ENCODE results near the gene GNAO1.

The GNAO1 gene

GRCh38 chr16:56198755-56199114, 7.4 kb downstream of the GNAO1 start:
- DNase-seq = no peak

DNA sequence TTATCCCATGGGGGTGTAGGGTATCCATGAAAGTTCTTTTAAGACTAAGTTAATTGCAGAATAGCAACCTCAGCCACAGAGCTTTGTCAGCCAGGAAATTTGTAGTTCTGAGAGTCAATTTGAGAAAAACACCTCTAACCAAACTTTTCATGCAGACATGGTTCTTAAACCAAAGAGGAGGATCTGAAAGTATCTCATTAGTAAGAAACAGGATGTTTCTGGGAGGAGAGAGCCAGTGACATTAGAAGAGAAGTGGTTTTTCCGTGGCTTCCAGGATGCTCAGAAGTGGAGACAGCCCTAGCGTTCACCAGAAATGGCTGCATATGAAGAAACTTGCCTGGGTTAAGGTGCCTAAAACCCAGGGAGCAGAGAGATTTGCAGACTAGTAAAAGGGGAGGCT, 7.9 kb downstream of the GNAO1 start:
- no peak for DNase-seq

- DNase-seq = no peak
These were observed 9.7 kb downstream of the GNAO1 start for GRCh38 chr16:56201030-56201429.

- no peak for DNase-seq
These were observed 10.7 kb downstream of the GNAO1 start for GRCh38 chr16:56202036-56202435.

GRCh38 chr16:56203052-56203451, 11.8 kb downstream of the GNAO1 start:
- no peak for DNase-seq

GRCh38 chr16:56204816-56205215, 13.5 kb downstream of the GNAO1 start:
- DNase-seq = no peak

DNA sequence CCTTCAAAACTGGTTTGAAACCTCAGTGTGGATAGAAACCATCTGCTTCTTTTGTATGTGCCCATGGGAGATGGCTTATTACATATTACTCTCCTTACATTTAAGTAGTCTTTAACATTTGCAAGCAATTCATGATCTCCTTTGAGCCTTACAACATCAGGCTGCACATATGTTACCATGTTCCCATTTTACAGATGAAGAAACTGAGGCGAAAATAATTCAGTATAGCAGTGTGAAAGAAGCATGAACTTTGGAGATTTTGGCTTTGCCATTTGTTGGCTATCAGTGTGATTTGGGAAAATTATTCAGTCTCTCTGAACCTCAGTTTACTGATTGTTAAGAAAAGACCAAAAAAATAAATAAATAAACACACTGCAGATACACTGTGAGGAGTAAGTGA, 15.7 kb downstream of the GNAO1 start:
- no peak for DNase-seq

DNA sequence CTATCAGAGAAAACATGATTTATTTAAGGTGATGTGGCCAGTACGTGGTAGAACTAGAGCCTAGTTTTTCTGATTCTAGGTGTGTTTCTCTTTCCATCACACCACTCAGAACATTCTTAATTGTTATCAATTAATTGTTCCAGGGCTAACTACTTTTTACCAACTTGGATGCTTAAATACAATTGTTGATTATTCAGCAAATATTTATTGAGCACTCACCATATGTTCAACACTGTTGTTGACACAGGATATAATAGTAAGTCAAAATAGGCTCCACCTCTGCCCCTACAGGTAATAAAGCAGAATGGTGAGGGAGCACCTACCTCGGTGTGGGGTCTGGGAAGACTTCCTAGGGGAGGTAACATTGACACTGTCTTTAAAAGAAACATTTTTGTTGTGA, 16.1 kb downstream of the GNAO1 start:
- no peak for DNase-seq

- no peak for DNase-seq
These were observed 20.2 kb downstream of the GNAO1 start for GRCh38 chr16:56211435-56211981.

DNA sequence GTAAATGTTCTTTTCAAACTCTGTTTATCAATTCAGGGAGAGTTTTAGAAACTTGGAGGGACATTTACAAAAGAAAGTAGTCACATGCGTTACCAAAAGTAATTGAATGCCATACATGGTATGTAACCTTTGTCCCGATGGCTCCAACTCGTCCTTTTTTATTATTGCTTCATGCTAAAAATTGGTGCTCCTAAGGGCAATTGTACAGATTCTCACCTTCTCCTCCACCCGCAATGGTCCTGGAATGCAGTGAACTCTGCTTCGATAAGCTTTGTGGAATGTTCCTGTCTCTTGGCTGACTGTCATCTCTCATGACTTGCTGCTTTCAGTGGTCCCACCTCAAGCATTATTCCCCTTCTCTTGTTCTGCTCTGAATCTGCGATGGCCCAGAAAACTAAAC, 20.9 kb downstream of the GNAO1 start:
- no peak for DNase-seq

GRCh38 chr16:56221995-56222394, 30.7 kb downstream of the GNAO1 start:
- no peak for DNase-seq

DNA sequence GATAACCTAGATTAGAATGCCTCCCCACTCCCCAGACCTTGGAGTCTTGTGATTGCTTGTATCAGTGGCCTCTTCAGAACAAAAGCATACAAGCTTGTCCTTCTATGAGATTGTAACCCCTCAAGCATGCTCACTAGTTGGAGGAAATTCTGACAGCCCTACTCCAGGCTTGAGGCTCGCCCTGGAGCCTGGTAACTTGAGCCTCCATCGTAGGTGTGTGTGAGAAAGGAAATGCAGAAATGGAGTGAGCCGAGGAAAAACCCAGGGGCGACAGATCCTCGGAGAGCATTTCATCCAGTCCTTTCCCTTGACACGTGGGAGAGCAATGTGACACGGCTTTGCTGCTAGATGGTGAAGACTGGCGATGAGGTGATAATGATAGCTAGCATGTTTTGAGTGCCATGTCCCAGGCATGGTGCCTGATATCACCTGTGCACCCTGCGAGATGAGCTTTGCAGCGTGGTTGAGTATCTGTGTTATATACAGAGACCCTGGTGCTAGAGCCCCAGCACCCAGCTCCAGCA, 31.2 kb downstream of the GNAO1 start:
- no peak for DNase-seq

GRCh38 chr16:56225017-56225742, 33.9 kb downstream of the GNAO1 start:
- DNase-seq = no peak

GRCh38 chr16:56226187-56226586, 34.9 kb downstream of the GNAO1 start:
- DNase-seq = no peak

DNA sequence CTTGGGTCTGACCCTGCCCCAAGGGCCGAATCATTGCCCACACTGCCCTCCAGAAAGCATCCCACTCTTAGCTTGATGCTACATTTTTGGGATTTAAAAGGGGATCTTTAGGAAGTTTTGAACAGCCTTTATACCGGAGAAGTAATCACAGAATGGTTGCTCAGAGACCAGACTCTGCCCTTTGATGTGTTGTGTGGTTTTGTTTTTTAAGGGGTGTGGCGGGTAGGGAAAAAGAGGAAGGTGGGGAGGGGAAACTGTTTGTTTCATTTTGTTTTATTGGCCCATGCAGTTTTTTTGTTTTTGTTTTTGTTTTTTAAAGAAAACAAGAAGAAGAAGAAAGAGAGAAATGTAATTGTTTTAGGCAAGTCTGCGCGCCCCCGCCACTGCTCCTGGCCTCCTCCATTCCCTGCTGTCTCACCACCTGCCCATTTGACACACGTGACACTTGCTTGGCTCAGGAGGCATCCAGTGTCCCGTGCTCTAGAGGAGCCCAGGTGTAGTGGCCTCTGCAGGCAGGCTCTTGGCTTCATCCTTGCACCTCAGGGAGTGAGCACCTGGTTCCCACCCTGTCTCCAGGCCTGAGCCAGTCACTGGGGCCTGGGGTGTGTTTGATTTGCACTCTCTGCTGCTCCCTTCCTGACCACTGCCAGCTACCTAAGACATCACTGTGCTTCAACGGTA, 35.7 kb downstream of the GNAO1 start:
- DNase-seq = no peak

GRCh38 chr16:56227936-56228335, 36.6 kb downstream of the GNAO1 start:
- no peak for DNase-seq

DNA sequence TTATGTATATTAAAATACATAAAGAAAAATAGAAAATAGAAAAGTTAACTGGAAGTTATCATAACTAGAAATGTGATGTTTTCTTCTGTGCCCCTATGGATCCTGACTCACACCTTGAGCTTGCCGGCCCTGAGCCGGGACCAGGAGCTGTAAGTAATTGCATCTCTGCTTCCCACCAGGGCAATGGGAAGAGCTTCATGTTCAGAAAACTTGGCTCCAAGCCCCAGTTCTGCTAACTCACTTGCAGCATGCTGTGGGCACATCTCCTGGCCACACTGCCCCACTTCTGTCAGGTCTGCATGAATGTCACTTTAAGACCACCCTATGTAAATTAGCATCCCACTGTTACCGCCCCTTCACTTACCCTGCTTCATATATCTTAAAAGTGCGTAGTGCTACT, 37.2 kb downstream of the GNAO1 start:
- DNase-seq = no peak

- DNase-seq = no peak
These were observed 42.7 kb downstream of the GNAO1 start for GRCh38 chr16:56233795-56234566.

DNA sequence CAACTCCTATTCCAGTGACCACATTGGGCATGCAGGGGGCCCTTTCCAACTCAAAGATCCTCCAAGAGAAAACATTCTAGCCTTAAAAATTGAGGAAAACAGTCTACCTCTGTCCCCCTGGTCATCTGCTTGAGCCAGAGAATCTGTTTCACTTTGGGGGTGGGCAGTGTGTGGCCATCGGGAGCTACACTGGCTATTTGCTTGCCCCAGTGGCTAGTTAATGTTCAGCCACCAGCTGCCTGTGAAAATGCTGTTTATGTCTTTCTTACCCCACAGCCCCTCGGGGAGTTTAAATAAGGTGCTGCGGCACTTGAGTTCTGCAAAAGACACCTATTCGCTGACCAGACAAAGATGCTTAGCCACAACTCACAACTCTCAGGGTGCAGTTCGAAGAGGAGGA, 43.4 kb downstream of the GNAO1 start:
- no peak for DNase-seq

DNA sequence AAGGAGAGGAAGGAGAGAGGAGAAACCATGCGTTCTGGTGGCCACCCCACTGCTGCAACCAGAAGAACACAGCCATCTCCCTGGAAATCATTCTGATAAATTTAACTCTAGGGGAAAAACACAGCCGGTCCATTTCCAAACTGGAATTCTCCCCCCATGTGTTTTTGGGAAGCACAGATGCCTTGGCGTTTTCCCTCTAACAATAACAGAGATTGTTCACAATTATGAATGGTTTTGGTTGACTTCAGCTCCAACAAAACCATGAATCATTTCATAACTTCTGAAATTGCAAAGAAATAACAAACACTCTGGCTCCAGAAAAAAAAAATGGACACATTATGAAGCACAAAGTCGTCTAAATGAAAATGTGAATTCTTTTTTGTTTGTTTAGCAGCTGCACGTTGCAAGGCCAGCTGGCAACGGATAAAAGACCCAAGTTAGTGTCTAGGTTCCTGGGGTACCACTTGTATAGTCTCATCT, 46.2 kb downstream of the GNAO1 start:
- DNase-seq = no peak

- no peak for DNase-seq
These were observed 46.9 kb downstream of the GNAO1 start for GRCh38 chr16:56238188-56238587.

GRCh38 chr16:56241596-56241995, 50.3 kb downstream of the GNAO1 start:
- no peak for DNase-seq

- DNase-seq = no peak
These were observed 51.5 kb downstream of the GNAO1 start for GRCh38 chr16:56242740-56243139.
